GM10248 (cell line): Measurements from ENCODE around the gene RHBDF2.

ENCODE experiments used
- CTCF ChIA-PET: fragments of 300-600 bp; sonication (Branson Sonifier 250); formaldehyde crosslinking; extraction: SDS; loops from one replicate; lab custom pipeline; 2021; ENCODE audit warnings: antibody characterized with exemption; lab: Yijun Ruan, JAX
- POLR2A ChIA-PET: fragments of 350-650 bp; sonication (Branson Sonifier 250); formaldehyde crosslinking; extraction: SDS; loops from one replicate; lab custom pipeline; 2020; ENCODE audit warnings: antibody characterized with exemption; lab: Yijun Ruan, JAX
- DNase-seq: peaks from one replicate; pipeline ENCODE4 v3.0.0; 2012; ENCODE audit errors: extremely low spot score
- CTCF ChIP-seq: IDR thresholded peaks from 2 replicates; pipeline ENCODE4 v1.5.1; 2012; ENCODE audit warnings: mild to moderate bottlenecking, low read depth; ENCODE audit errors: extremely low read depth, missing control alignments, control extremely low read depth

The RHBDF2 gene

GRCh38 chr17:76547183-76547641, 46.0 kb upstream of the RHBDF2 start:
- ChIA-PET CTCF (interaction anchor here (0.9 to 4.8 kb wide), 16 partner anchors 10 to 240 kb away, joined by 3 to 53 read pairs (median 4); partner anchors contain the start of gene ST6GALNAC2), POLR2A (no interaction called here)
- peak; percentile 72 for DNase-seq
- TF ChIP-seq CTCF = peak; percentile 55

- no peak for DNase-seq
- no peak for TF ChIP-seq CTCF
- CTCF ChIA-PET = interaction anchor here (0.7 to 4.8 kb wide), 20 partner anchors 11 to 240 kb away, joined by 3 to 53 read pairs (median 4); partner anchors contain the start of gene ST6GALNAC2
- POLR2A ChIA-PET = no interaction called here
Observed at GRCh38 chr17:76546556-76547182, 45.4 kb upstream of the RHBDF2 start.

GRCh38 chr17:76545918-76546555, 44.8 kb upstream of the RHBDF2 start:
- ChIA-PET CTCF (interaction anchor here (0.7 to 4.8 kb wide), 19 partner anchors 10 to 239 kb away, joined by 3 to 53 read pairs (median 4); partner anchors contain the start of gene ST6GALNAC2), POLR2A (no interaction called here)
- no peak for DNase-seq
- TF ChIP-seq CTCF = no peak

GRCh38 chr17:76544546-76545365, 43.5 kb upstream of the RHBDF2 start:
- no peak for TF ChIP-seq CTCF
- CTCF ChIA-PET = interaction anchor here (1.1 to 4.8 kb wide), 10 partner anchors 9 to 137 kb away, joined by 3 to 53 read pairs (median 4); no protein-coding TSS in a partner anchor
- DNase-seq = no peak
- POLR2A ChIA-PET = no interaction called here

GRCh38 chr17:76543826-76544545, 42.8 kb upstream of the RHBDF2 start:
- no peak for TF ChIP-seq CTCF
- ChIA-PET POLR2A (no interaction called here), CTCF (interaction anchor here (1.1 to 4.8 kb wide), 6 partner anchors 10 to 37 kb away, joined by 3 to 53 read pairs (median 7); no protein-coding TSS in a partner anchor)
- DNase-seq = no peak
